ENCODE measurements around the gene CEACAM19.

CEACAM19 gene

GRCh38 chr19:44643605-44644401, 27.5 kb upstream of the CEACAM19 start, which contains the start of gene PVR:
Gene PVR, plus strand, starts transcription at chr19:44643910. Its CDS starts 187 bp downstream, at chr19:44644097.
- TF ChIP-seq, protein P1, sequence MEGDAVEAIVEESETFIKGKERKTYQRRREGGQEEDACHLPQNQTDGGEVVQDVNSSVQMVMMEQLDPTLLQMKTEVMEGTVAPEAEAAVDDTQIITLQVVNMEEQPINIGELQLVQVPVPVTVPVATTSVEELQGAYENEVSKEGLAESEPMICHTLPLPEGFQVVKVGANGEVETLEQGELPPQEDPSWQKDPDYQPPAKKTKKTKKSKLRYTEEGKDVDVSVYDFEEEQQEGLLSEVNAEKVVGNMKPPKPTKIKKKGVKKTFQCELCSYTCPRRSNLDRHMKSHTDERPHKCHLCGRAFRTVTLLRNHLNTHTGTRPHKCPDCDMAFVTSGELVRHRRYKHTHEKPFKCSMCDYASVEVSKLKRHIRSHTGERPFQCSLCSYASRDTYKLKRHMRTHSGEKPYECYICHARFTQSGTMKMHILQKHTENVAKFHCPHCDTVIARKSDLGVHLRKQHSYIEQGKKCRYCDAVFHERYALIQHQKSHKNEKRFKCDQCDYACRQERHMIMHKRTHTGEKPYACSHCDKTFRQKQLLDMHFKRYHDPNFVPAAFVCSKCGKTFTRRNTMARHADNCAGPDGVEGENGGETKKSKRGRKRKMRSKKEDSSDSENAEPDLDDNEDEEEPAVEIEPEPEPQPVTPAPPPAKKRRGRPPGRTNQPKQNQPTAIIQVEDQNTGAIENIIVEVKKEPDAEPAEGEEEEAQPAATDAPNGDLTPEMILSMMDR (IDR thresholded peaks at IDR 0.05) = no peak

GRCh38 chr19:44644402-44645016, 26.8 kb upstream of the CEACAM19 start:
- TF ChIP-seq, protein P1 (IDR thresholded peaks at IDR 0.05) = no peak

- TF ChIP-seq, protein P1 (IDR thresholded peaks at IDR 0.05) = no peak
Measured at GRCh38 chr19:44645407-44646048, 25.8 kb upstream of the CEACAM19 start.

GRCh38 chr19:44646049-44646416, 25.2 kb upstream of the CEACAM19 start:
- TF ChIP-seq, protein P1 (IDR thresholded peaks at IDR 0.05) = no peak

- TF ChIP-seq, protein P1 (IDR thresholded peaks at IDR 0.05) = no peak
Measured at GRCh38 chr19:44647144-44647543, 24.1 kb upstream of the CEACAM19 start.

DNA sequence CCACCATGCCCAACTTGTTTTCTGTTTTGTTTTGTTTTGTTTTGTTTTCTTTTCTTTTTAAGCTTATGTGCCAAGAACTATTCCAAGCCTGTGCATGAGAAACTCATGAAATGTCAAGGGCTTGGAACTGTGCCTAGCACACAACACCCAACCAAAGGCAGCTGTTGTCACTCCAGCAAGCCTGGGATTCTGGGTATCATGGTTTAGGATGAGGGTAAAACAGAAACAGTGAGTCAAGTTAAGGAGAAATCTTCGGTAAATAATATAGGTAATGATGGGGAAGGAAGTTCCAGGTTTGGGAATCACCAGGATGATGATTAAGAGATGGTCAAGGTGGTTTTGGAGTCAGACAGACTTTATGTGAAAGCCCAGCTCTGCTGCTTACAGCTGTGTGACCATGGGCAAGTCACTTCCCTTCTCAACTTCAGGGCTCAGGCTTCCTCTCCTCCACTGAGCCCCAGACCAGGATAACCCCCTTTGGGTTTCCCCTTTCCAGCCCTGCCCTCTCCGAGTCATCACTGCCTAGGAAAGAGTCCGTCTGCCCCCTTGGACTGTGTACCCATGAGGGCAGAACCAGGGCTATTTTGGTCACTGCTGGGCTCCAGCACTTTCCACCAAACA, 22.5 kb upstream of the CEACAM19 start:
- TF ChIP-seq, protein P1 (IDR thresholded peaks at IDR 0.05) = no peak

GRCh38 chr19:44649578-44650145, 21.6 kb upstream of the CEACAM19 start:
- TF ChIP-seq, protein P1 (IDR thresholded peaks at IDR 0.05) = no peak
